Activated B cell treated with CpG ODN at 0.5 μM for 24 hours (primary cell): ENCODE results near the gene GPNMB. TPM values are rescaled to one million over a fixed set of nuclear protein-coding genes. Genes with fewer than 3 reads are reported as not detected.

Source experiments
- ATAC-seq: fragments of 200-7000 bp; cut with Tn5 transposase; one replicate; pipeline ENCODE4 v1.10.0; 2021; ENCODE audit warnings: low read depth, mild to moderate bottlenecking, moderate library complexity
- CTCF ChIA-PET: fragments of 350-600 bp; sonication (Branson Sonifier 250); formaldehyde crosslinking; loops from one replicate; lab custom pipeline; 2021; ENCODE audit warnings: antibody characterized with exemption; lab: Charles Lee
- POLR2A ChIA-PET: fragments of 350-600 bp; sonication (Branson Sonifier 250); formaldehyde crosslinking; loops from one replicate; lab custom pipeline; 2021; ENCODE audit warnings: antibody characterized with exemption; lab: Charles Lee
- DNase-seq: peaks from one replicate; pipeline ENCODE4 v3.0.0; 2022
- H3K27ac Mint-ChIP-seq: one replicate; pipeline ENCODE4 v1.8.0; 2020; ENCODE audit warnings: mixed read lengths
- H3K27me3 Mint-ChIP-seq: one replicate; pipeline ENCODE4 v1.8.0; 2021; ENCODE audit warnings: mixed read lengths
- H3K36me3 Mint-ChIP-seq: one replicate; pipeline ENCODE4 v1.8.0; 2021; ENCODE audit warnings: low read depth, mixed read lengths
- H3K4me1 Mint-ChIP-seq: one replicate; pipeline ENCODE4 v1.8.0; 2021; ENCODE audit warnings: mixed read lengths
- H3K4me3 Mint-ChIP-seq: one replicate; pipeline ENCODE4 v1.8.0; 2020; ENCODE audit warnings: mild to moderate bottlenecking, mixed read lengths
- H3K9me3 Mint-ChIP-seq: one replicate; pipeline ENCODE4 v1.8.0; 2020; ENCODE audit warnings: mixed read lengths
- CTCF ChIP-seq: fragments of 200-600 bp; IDR thresholded peaks from one replicate; pipeline ENCODE4 v1.8.0; 2022; ENCODE audit warnings: antibody characterized with exemption, mild to moderate bottlenecking
- intact Hi-C: fragments of 100-400 bp; cut with micrococcal nuclease; formaldehyde crosslinking; loops from one replicate; pipeline ENCODE4 v1.15.1; 2024
- total RNA-seq: library from RNA; stranded (reverse); gene quantifications from 2 replicates; pipeline ENCODE4 v1.2.3, GENCODE V29; 2022

The GPNMB gene
- total RNA-seq, 1 donor from 2014 or later: 1.1 TPM

DNA sequence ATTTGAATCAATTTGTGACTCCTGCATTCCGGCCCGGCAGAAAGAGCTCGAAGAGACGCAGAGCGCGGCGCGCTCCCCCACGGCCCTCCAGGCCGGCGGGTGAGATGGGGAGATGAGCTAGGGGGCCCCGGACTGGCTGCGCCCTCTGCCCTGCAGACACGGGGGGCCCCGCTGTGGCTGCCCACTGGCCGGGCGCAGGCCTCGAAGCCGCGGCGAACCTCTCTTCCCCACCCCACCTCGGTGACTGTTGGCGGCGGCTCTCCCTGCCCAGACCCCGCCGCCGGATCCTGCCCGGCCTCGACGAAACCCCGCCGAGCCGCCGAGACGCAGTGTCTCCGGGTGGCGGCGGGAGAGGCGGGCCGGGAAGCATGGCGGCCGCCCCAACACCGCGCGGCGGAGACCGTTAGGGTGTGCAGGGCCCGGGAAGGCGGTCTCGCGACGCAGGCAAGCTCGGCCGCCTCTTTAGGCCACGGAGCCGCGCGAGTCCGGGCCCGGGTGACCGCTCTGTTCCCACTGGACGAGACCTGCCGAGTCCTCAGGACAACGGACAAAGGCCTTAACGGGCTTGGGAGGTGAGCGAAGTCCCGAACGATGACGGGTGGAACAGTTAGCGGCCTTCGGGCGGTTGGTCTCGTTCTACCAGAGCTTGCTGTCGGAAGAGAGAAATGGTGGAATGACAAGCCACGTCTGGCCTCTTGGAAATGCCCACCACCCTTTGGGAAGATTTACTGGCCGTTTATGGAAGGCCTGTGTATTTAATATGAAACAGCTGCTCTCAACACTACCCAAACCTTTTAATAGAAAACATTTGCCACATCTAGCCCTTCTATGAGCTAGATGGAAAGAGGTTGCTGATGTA lies 40.4 kb upstream of the GPNMB start:
- DNase-seq (no peak), ATAC-seq (peak; percentile 14)
- intact Hi-C loops: no loop called here
- H3K36me3 Mint-ChIP-seq: peaks cover 20% of the 10 kb centered on the region
- H3K4me1 Mint-ChIP-seq: peaks cover 5% of the 10 kb centered on the region
- no peaks in the 10 kb centered on the region for H3K9me3 Mint-ChIP-seq
- peaks cover 20% of the 10 kb centered on the region for H3K27me3 Mint-ChIP-seq
- H3K27ac Mint-ChIP-seq: no peak overlapping the region
- ChIA-PET CTCF (no interaction called here), POLR2A (interaction anchor here (0.6 to 1.4 kb wide), 2 partner anchors 17 to 25 kb away, joined by 3 to 6 read pairs; partner anchors contain the start of gene NUP42)
- H3K4me3 Mint-ChIP-seq: peak overlapping the region; percentile 20
- no peak for TF ChIP-seq CTCF

DNA sequence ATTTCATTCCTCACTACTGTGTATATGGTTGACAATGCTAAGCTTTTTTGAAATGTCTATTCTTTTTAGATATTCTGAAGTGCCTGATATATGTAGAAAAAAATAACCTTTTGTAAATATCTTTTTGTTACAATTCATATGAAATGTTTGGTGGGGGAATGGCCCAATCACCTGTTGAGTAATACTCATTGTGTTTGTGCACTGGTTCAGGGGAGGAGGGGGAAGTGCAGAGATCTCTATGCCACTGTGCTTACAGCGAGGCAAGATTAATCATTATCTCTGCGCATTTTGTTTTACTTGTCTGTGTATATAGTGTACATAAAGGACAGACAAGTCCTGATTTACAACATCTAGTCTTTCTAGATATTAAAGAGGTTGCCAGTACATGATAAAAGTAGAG lies 39.6 kb upstream of the GPNMB start:
- peaks cover 13% of the 10 kb centered on the region for H3K36me3 Mint-ChIP-seq
- H3K27ac Mint-ChIP-seq: no peak overlapping the region
- intact Hi-C loops: no loop called here
- no peak for DNase-seq
- no peak for TF ChIP-seq CTCF
- POLR2A ChIA-PET: interaction anchor here (1.4 kb wide), 1 partner anchor 26 kb away, joined by 3 read pairs; the partner anchor contains the start of gene NUP42
- peaks cover 5% of the 10 kb centered on the region for H3K4me1 Mint-ChIP-seq
- H3K9me3 Mint-ChIP-seq: no peaks in the 10 kb centered on the region
- CTCF ChIA-PET: no interaction called here
- ATAC-seq: no peak
- H3K4me3 Mint-ChIP-seq: no peak overlapping the region
- peaks cover 20% of the 10 kb centered on the region for H3K27me3 Mint-ChIP-seq

DNA sequence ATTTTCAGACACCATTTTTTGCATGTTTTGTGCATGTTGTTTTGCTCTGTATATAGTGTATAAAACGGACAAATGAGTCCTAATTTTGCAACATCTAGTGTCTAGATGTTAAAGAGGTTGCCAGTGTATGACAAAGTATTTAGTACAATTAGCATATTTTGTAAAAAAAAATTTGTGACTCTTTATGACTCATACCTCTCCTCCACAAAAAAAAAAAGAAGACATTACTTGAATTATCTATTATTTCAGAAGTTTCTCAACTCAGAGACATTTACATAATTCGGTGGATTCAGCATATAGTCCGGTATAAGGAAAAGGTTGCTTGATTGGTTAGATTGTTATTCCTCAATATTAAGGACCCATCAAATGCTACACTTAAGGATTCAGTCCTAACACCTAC lies 38.7 kb upstream of the GPNMB start:
- ChIA-PET POLR2A (no interaction called here), CTCF (no interaction called here)
- Mint-ChIP-seq H3K27ac (no peak overlapping the region), H3K36me3 (peaks cover 11% of the 10 kb centered on the region), H3K4me3 (no peak overlapping the region), H3K4me1 (peaks cover 5% of the 10 kb centered on the region), H3K9me3 (no peaks in the 10 kb centered on the region), H3K27me3 (peaks cover 28% of the 10 kb centered on the region)
- TF ChIP-seq CTCF: no peak
- DNase-seq (no peak), ATAC-seq (no peak)
- intact Hi-C loops: no loop called here

GRCh38 chr7:23208316-23208715 lies 38.3 kb upstream of the GPNMB start:
- ChIA-PET POLR2A (no interaction called here), CTCF (no interaction called here)
- no peak for ATAC-seq
- Mint-ChIP-seq H3K36me3 (peaks cover 11% of the 10 kb centered on the region), H3K27me3 (peaks cover 28% of the 10 kb centered on the region), H3K27ac (no peak overlapping the region), H3K9me3 (no peaks in the 10 kb centered on the region), H3K4me3 (no peak overlapping the region), H3K4me1 (peaks cover 5% of the 10 kb centered on the region)
- intact Hi-C loops: no loop called here
- no peak for TF ChIP-seq CTCF
- DNase-seq: no peak

DNA sequence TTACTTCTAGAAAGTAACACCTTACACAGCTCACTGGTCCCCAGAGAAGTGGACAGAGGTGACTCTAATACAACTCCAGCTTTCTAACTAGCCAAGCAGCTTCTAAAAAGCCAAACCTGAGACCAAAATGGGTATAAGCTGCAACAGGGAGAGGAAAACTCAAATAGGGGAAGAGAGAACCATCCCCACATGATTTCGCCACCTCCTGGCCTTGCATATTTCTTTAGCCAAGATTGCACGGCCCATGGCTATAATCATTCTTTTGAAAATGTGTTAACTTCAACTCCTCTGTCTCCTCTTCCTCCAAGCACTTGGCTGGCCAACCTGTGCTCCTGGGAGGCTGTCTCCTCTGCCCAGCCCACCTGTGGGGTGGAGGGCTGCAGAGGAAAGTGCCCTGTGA lies 36.1 kb upstream of the GPNMB start:
- Mint-ChIP-seq H3K4me3 (no peak overlapping the region), H3K9me3 (no peaks in the 10 kb centered on the region), H3K27ac (no peak overlapping the region), H3K36me3 (no peaks in the 10 kb centered on the region), H3K27me3 (peaks cover 30% of the 10 kb centered on the region), H3K4me1 (peaks cover 2% of the 10 kb centered on the region)
- ChIA-PET POLR2A (no interaction called here), CTCF (no interaction called here)
- no peak for DNase-seq
- no peak for TF ChIP-seq CTCF
- intact Hi-C loops: no loop called here
- ATAC-seq: no peak
